ENCODE data around the gene RFX2. TPM values are rescaled to one million over a fixed set of nuclear protein-coding genes. Genes with fewer than 3 reads are reported as not detected.

RFX2 gene
- total RNA-seq, 1 experiment from 2014 or later: 3.7 TPM

GRCh38 chr19:6092329-6093286 lies 17.7 kb downstream of the RFX2 start:
- H3K18ac ChIP-seq (ENCODE audit: insufficient read length, low read depth, low read length): peak overlapping the region; percentile 6
- no peak overlapping the region for H4K5ac ChIP-seq (ENCODE audit: insufficient read length, low read depth, low read length)
- H3K36me3 Mint-ChIP-seq (ENCODE audit: insufficient read depth in 1 of 3, low read depth in 3 of 3): no peaks in the 10 kb centered on the region
- H3K4me2 ChIP-seq (ENCODE audit: insufficient read depth, insufficient read length, low read length): peak overlapping the region; percentile 11
- no peak overlapping the region for H2BK20ac ChIP-seq (ENCODE audit: low read depth, low read length, poor library complexity, severe bottlenecking)
- peaks cover 57% of the 10 kb centered on the region for H3K27me3 Mint-ChIP-seq (ENCODE audit: low read depth)
- no peak overlapping the region for H2BK120ac ChIP-seq (ENCODE audit: low read depth, low read length, poor library complexity, severe bottlenecking)
- H3K4ac ChIP-seq (ENCODE audit: low read depth, low read length): no peak overlapping the region
- H2BK5ac ChIP-seq (ENCODE audit: insufficient read length, low read length): no peak overlapping the region
- H3T11ph ChIP-seq (ENCODE audit: low read length): no peak overlapping the region
- peaks cover 18 to 20% of the 10 kb centered on the region in 2 experiments for H3K4me1 Mint-ChIP-seq
- H2AK5ac ChIP-seq (ENCODE audit: insufficient read length, low read length): no peak overlapping the region
- peak overlapping the region in 1 of 3 experiments; percentile 45; a peak in 2 of 7 replicates for H3K27ac Mint-ChIP-seq
- no CpG with 5 or more reads among the region's 40 CpGs for WGBS (ENCODE audit: extremely low coverage, insufficient read length, low lambda C conversion rate)
- no peak overlapping the region for H2BK12ac ChIP-seq (ENCODE audit: insufficient read length, low read depth, low read length)
- no peaks in the 10 kb centered on the region for H3K79me1 ChIP-seq (ENCODE audit: insufficient read depth, low read depth, low read length, poor library complexity, severe bottlenecking)
- no peaks in the 10 kb centered on the region for H3K23me2 ChIP-seq (ENCODE audit: insufficient read length, low read depth, low read length, poor library complexity, severe bottlenecking)
- no peaks in the 10 kb centered on the region for H4K20me1 ChIP-seq (ENCODE audit: control insufficient read depth, insufficient read depth, insufficient read length)
- no peak overlapping the region for H2BK15ac ChIP-seq (ENCODE audit: low read depth, low read length)
- H3K4me3 Mint-ChIP-seq: peak overlapping the region; percentile 34 to 70; a peak in 4 of 5 replicates
- no peak overlapping the region for H4K91ac ChIP-seq (ENCODE audit: insufficient read length, low read depth, low read length)
- H3K9me3 ChIP-seq (ENCODE audit: control insufficient read depth, low read depth, low read length): no peaks in the 10 kb centered on the region
- no peaks in the 10 kb centered on the region; the same call in 1 of the 2 replicates for H3K27me3 ChIP-seq (ENCODE audit: insufficient read depth, low read length)
- H4K8ac ChIP-seq (replicated peaks; ENCODE audit: insufficient read length, low read depth, low read length): no peak overlapping the region
- no peak overlapping the region for H3K56ac ChIP-seq (ENCODE audit: insufficient read length, low read depth, low read length)
- peak; percentile 76 for DNase-seq
- H3K79me2 ChIP-seq (ENCODE audit: insufficient read depth, low read length): no peaks in the 10 kb centered on the region
- no peaks in the 10 kb centered on the region; the same call in 1 of the 2 replicates for H3K4me1 ChIP-seq (ENCODE audit: insufficient read depth, low read length)
- H3K9me3 Mint-ChIP-seq: no peaks in the 10 kb centered on the region
- no peak overlapping the region for H2AFZ ChIP-seq (ENCODE audit: low read length)
- H3K23ac ChIP-seq (ENCODE audit: insufficient read length, low read depth, low read length): no peak overlapping the region
- H3K9ac ChIP-seq (ENCODE audit: extremely low read depth, insufficient read length, low read length): no peak overlapping the region
- H3K14ac ChIP-seq (ENCODE audit: insufficient read depth, low read length): peak overlapping the region; percentile 33; the same call in 1 of the 2 replicates
- no peak overlapping the region for H3K27ac ChIP-seq (ENCODE audit: insufficient read length, low read depth, low read length)
- no peak for TF ChIP-seq CTCF (conservative IDR thresholded peaks at IDR 0.05)
